Measurements from ENCODE around the gene LTBP2.

The LTBP2 gene

DNA sequence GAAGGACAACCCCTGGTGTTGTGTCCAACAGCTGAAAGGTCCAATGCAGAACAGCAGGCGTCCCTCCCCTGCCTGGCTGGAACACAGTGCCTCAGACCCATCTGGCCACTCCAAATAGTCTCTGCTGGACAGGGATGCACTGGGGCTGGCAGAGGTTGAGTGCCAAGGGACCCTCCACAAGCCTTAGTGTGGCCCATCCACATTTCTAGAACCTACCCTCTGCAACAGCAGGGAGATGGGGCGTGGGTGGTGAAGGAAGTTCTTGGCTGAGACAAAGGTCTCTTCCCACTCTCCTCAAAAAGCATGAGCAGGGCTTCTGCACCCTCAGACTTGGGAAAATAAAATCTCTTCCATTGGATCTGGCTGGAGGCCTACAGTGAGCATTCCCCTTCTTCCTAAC is 36.5 kb downstream of the LTBP2 start:
- H3K36me3 ChIP-seq (ENCODE audit: insufficient read depth, low read length), result no peaks in the 10 kb centered on the region
- H3K4me1 ChIP-seq (ENCODE audit: insufficient read depth, low read length), result peaks cover 16% of the 10 kb centered on the region
- H3K27me3 ChIP-seq (ENCODE audit: insufficient read depth, low read length), result no peaks in the 10 kb centered on the region
- H3K4me3 ChIP-seq (ENCODE audit: low read length), result no peak overlapping the region
- no peaks in the 10 kb centered on the region for H3K9me3 ChIP-seq (ENCODE audit: low read length)
- H2AFZ ChIP-seq (ENCODE audit: low read depth, low read length), result no peak overlapping the region

- Histone ChIP-seq H3K4me1 (ENCODE audit: insufficient read depth, low read length) (peaks cover 19% of the 10 kb centered on the region), H2AFZ (ENCODE audit: low read depth, low read length) (no peak overlapping the region), H3K4me3 (ENCODE audit: low read length) (no peak overlapping the region), H3K27me3 (ENCODE audit: insufficient read depth, low read length) (no peaks in the 10 kb centered on the region), H3K9me3 (ENCODE audit: low read length) (no peaks in the 10 kb centered on the region), H3K36me3 (ENCODE audit: insufficient read depth, low read length) (no peaks in the 10 kb centered on the region)
Measured at GRCh38 chr14:74574706-74575105, 37.3 kb downstream of the LTBP2 start.

GRCh38 chr14:74574090-74574433 is 38.0 kb downstream of the LTBP2 start:
- H3K4me1 ChIP-seq (ENCODE audit: insufficient read depth, low read length), result peaks cover 20% of the 10 kb centered on the region
- no peak overlapping the region for H2AFZ ChIP-seq (ENCODE audit: low read depth, low read length)
- no peaks in the 10 kb centered on the region for H3K27me3 ChIP-seq (ENCODE audit: insufficient read depth, low read length)
- no peaks in the 10 kb centered on the region for H3K36me3 ChIP-seq (ENCODE audit: insufficient read depth, low read length)
- no peaks in the 10 kb centered on the region for H3K9me3 ChIP-seq (ENCODE audit: low read length)
- no peak overlapping the region for H3K4me3 ChIP-seq (ENCODE audit: low read length)

- Histone ChIP-seq H3K9me3 (ENCODE audit: low read length) (no peaks in the 10 kb centered on the region), H3K4me3 (ENCODE audit: low read length) (no peak overlapping the region), H3K27me3 (ENCODE audit: insufficient read depth, low read length) (no peaks in the 10 kb centered on the region), H3K4me1 (ENCODE audit: insufficient read depth, low read length) (peaks cover 20% of the 10 kb centered on the region), H3K36me3 (ENCODE audit: insufficient read depth, low read length) (no peaks in the 10 kb centered on the region), H2AFZ (ENCODE audit: low read depth, low read length) (no peak overlapping the region)
Measured at GRCh38 chr14:74573421-74574089, 38.5 kb downstream of the LTBP2 start.

DNA sequence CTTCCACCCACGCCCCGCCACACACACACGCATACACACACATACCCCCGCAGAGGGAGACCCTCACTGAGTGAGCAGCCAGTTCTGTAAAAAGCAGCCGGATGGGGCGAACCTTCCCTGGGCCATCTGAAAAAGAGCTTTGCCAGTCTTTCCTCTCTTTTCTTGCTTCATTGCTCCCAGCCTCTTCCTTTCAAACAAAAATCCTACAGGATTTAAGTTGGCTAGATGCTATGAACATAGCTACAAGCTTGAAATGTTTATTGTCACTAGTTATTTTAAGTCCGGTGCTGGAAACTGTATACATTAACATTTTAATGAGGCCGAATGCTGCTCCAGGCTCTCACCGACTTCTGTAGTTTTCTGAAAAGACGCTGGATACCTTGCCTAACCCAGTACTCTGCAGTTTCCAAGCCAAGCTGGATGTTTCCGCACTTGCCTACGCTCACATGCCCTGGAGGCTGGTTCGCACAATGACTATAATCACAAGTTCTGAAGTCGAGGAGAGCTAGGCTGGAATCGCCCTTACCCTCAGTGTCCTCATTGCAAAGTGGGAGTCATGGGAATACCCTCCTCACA is 39.2 kb downstream of the LTBP2 start:
- Histone ChIP-seq H3K4me1 (ENCODE audit: insufficient read depth, low read length) (peaks cover 20% of the 10 kb centered on the region), H3K27me3 (ENCODE audit: insufficient read depth, low read length) (no peaks in the 10 kb centered on the region), H3K9me3 (ENCODE audit: low read length) (no peaks in the 10 kb centered on the region), H3K4me3 (ENCODE audit: low read length) (peak overlapping the region; percentile 55), H3K36me3 (ENCODE audit: insufficient read depth, low read length) (no peaks in the 10 kb centered on the region), H2AFZ (ENCODE audit: low read depth, low read length) (peak overlapping the region; percentile 80)

- Histone ChIP-seq H3K4me1 (ENCODE audit: insufficient read depth, low read length) (peaks cover 20% of the 10 kb centered on the region), H3K36me3 (ENCODE audit: insufficient read depth, low read length) (no peaks in the 10 kb centered on the region), H3K9me3 (ENCODE audit: low read length) (no peaks in the 10 kb centered on the region), H3K4me3 (ENCODE audit: low read length) (peak overlapping the region; percentile 55), H3K27me3 (ENCODE audit: insufficient read depth, low read length) (no peaks in the 10 kb centered on the region), H2AFZ (ENCODE audit: low read depth, low read length) (peak overlapping the region; percentile 80)
Measured at GRCh38 chr14:74571901-74572725, 39.9 kb downstream of the LTBP2 start.

- H2AFZ ChIP-seq (ENCODE audit: low read depth, low read length), result peak overlapping the region; percentile 80
- H3K4me3 ChIP-seq (ENCODE audit: low read length), result no peak overlapping the region
- H3K9me3 ChIP-seq (ENCODE audit: low read length), result no peaks in the 10 kb centered on the region
- no peaks in the 10 kb centered on the region for H3K36me3 ChIP-seq (ENCODE audit: insufficient read depth, low read length)
- no peaks in the 10 kb centered on the region for H3K27me3 ChIP-seq (ENCODE audit: insufficient read depth, low read length)
- H3K4me1 ChIP-seq (ENCODE audit: insufficient read depth, low read length), result peaks cover 20% of the 10 kb centered on the region
Measured at GRCh38 chr14:74571441-74571841, 40.6 kb downstream of the LTBP2 start.

- peaks cover 20% of the 10 kb centered on the region for H3K4me1 ChIP-seq (ENCODE audit: insufficient read depth, low read length)
- H3K27me3 ChIP-seq (ENCODE audit: insufficient read depth, low read length), result no peaks in the 10 kb centered on the region
- H3K4me3 ChIP-seq (ENCODE audit: low read length), result no peak overlapping the region
- no peaks in the 10 kb centered on the region for H3K9me3 ChIP-seq (ENCODE audit: low read length)
- H2AFZ ChIP-seq (ENCODE audit: low read depth, low read length), result no peak overlapping the region
- H3K36me3 ChIP-seq (ENCODE audit: insufficient read depth, low read length), result no peaks in the 10 kb centered on the region
Measured at GRCh38 chr14:74570696-74571095, 41.3 kb downstream of the LTBP2 start.

GRCh38 chr14:74569806-74570591 is 42.0 kb downstream of the LTBP2 start:
- Histone ChIP-seq H3K4me1 (ENCODE audit: insufficient read depth, low read length) (peaks cover 20% of the 10 kb centered on the region), H3K4me3 (ENCODE audit: low read length) (no peak overlapping the region), H3K9me3 (ENCODE audit: low read length) (no peaks in the 10 kb centered on the region), H3K27me3 (ENCODE audit: insufficient read depth, low read length) (no peaks in the 10 kb centered on the region), H3K36me3 (ENCODE audit: insufficient read depth, low read length) (no peaks in the 10 kb centered on the region), H2AFZ (ENCODE audit: low read depth, low read length) (no peak overlapping the region)

GRCh38 chr14:74569387-74569786 is 42.6 kb downstream of the LTBP2 start:
- no peak overlapping the region for H2AFZ ChIP-seq (ENCODE audit: low read depth, low read length)
- no peak overlapping the region for H3K4me3 ChIP-seq (ENCODE audit: low read length)
- no peaks in the 10 kb centered on the region for H3K27me3 ChIP-seq (ENCODE audit: insufficient read depth, low read length)
- H3K4me1 ChIP-seq (ENCODE audit: insufficient read depth, low read length), result peaks cover 20% of the 10 kb centered on the region
- H3K36me3 ChIP-seq (ENCODE audit: insufficient read depth, low read length), result no peaks in the 10 kb centered on the region
- H3K9me3 ChIP-seq (ENCODE audit: low read length), result no peaks in the 10 kb centered on the region

DNA sequence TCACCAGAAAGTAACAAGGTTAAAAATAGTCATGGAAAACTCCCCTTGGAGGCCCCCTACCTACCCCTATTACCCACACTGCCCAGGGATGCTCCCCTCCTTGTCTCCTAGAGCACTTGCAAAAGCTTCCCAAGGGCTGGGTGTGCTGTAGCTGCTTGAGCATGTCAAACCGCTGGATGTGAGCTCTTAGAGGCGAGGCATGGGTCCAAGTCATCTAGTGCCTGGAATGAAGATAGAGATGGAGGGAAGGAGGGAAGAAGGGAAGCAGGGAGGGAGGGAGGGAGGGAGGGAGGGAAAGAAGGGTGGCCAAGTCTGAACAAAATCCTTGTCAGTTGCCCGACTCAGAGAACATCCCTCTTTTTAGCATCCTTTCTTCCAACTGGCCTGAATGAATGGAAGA is 43.1 kb downstream of the LTBP2 start:
- Histone ChIP-seq H2AFZ (ENCODE audit: low read depth, low read length) (no peak overlapping the region), H3K4me1 (ENCODE audit: insufficient read depth, low read length) (peaks cover 20% of the 10 kb centered on the region), H3K27me3 (ENCODE audit: insufficient read depth, low read length) (no peaks in the 10 kb centered on the region), H3K36me3 (ENCODE audit: insufficient read depth, low read length) (no peaks in the 10 kb centered on the region), H3K4me3 (ENCODE audit: low read length) (no peak overlapping the region), H3K9me3 (ENCODE audit: low read length) (no peaks in the 10 kb centered on the region)

DNA sequence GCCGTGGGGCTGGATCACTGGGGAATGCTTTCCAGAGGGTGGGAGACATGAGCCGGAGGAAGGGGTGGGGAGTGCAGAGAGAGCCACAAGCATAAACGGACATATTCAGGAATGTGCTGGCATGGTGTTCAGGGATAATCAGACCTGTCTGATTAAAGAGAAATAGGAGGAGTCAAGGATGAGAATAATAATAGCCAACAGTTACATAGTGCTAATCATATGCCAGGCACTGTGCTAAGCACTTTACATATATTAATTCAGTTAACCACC is 43.7 kb downstream of the LTBP2 start:
- Histone ChIP-seq H2AFZ (ENCODE audit: low read depth, low read length) (no peak overlapping the region), H3K9me3 (ENCODE audit: low read length) (no peaks in the 10 kb centered on the region), H3K4me1 (ENCODE audit: insufficient read depth, low read length) (peaks cover 19% of the 10 kb centered on the region), H3K4me3 (ENCODE audit: low read length) (no peak overlapping the region), H3K36me3 (ENCODE audit: insufficient read depth, low read length) (no peaks in the 10 kb centered on the region), H3K27me3 (ENCODE audit: insufficient read depth, low read length) (no peaks in the 10 kb centered on the region)
